Chondrocyte (in vitro differentiated cells): Measurements from ENCODE around the gene ITGB4. TPM values are rescaled to one million over a fixed set of nuclear protein-coding genes. Genes with fewer than 3 reads are reported as not detected.
A peak's percentile ranks its signal among the peaks of the same experiment; 100 is the strongest.

Experiments used
- DNase-seq: peaks from one replicate; pipeline ENCODE4 v3.0.0; 2021; ENCODE audit warnings: mixed read lengths, low spot score
- H3K27ac Mint-ChIP-seq: one replicate; pipeline ENCODE4 v1.8.0; 2021; ENCODE audit warnings: mild to moderate bottlenecking, moderate library complexity, mixed read lengths; ENCODE audit not compliant: unreplicated experiment
- H3K27me3 Mint-ChIP-seq: 2 replicates; pipeline ENCODE4 v1.8.0; 2021; ENCODE audit warnings: low read depth, mixed read lengths
- H3K36me3 Mint-ChIP-seq: 2 replicates; pipeline ENCODE4 v1.8.0; 2021; ENCODE audit warnings: low read depth, mixed read lengths
- H3K4me1 Mint-ChIP-seq: 2 replicates; pipeline ENCODE4 v1.8.0; 2021; ENCODE audit warnings: low read depth, mild to moderate bottlenecking, mixed read lengths
- H3K4me3 Mint-ChIP-seq: one replicate; pipeline ENCODE4 v1.8.0; 2021; ENCODE audit warnings: mild to moderate bottlenecking, moderate library complexity, mixed read lengths; ENCODE audit not compliant: unreplicated experiment
- H3K9me3 Mint-ChIP-seq: 2 replicates; pipeline ENCODE4 v1.8.0; 2021; ENCODE audit warnings: low read depth, mixed read lengths
- CTCF ChIP-seq: fragments of 200-600 bp; sonication (generic); IDR thresholded peaks from 2 replicates; pipeline ENCODE4 v1.5.0; 2021; ENCODE audit warnings: antibody characterized with exemption, mild to moderate bottlenecking, moderate library complexity
- total RNA-seq: library from RNA; stranded (reverse); gene quantifications from 3 replicates; pipeline ENCODE4 v1.2.1, GENCODE V29; 2021

ITGB4 gene
- total RNA-seq, 1 donor from 2014 or later: 5.6 TPM

DNA sequence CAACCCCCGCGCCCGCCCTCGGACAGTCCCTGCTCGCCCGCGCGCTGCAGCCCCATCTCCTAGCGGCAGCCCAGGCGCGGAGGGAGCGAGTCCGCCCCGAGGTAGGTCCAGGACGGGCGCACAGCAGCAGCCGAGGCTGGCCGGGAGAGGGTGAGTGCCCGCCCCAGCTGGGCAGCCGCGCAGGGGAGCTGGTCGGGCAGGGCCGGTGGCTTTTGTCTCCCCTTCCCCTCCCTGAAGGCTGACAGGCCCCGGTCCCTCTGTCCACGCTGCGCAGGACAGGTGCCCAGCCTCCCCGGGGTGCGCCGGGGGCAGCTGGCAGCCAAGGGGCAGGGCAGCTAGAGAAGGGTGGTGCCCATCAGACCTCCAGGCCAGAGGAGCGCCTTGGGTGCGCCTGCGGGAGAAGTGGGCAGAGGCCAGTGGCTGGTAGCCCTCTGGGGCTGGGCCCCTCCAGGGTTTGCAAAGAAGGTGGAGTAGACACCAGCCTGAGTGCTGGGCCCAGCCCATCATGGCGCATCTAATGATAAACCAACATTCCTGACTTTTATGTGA, 278 bp downstream of the ITGB4 start:
- DNase-seq: no peak

DNA sequence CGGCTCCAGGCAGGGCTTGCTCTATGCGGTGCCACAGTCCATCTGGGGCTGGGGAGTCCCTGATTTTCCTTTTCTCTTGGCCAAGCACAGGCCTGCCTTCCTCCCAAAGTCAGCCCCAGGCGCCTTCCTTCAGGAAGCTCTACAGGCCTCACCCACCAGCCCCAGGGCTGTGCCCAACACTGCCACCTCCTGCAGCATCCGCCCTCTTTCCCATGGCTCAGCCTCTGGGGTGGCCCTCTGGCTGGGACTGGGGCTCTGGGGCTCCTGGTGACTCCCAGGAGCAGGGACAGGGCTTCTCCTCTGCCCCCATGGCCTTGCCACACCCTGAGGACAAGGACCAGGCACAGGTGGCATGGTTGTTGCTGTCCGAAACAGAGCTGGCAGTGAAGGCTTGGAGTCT, 817 bp downstream of the ITGB4 start:
- H3K9me3 Mint-ChIP-seq: no peaks in the 10 kb centered on the region
- H3K4me1 Mint-ChIP-seq: peaks cover 11% of the 10 kb centered on the region
- no peaks in the 10 kb centered on the region for H3K36me3 Mint-ChIP-seq
- H3K27me3 Mint-ChIP-seq: peaks cover 7% of the 10 kb centered on the region
- no peak for DNase-seq
- peak; percentile 16 for TF ChIP-seq CTCF
- no peak overlapping the region for H3K27ac Mint-ChIP-seq
- H3K4me3 Mint-ChIP-seq: peak overlapping the region; percentile 31

More for the DNA sequence above, 278 bp downstream of the ITGB4 start:
- H3K9me3 Mint-ChIP-seq: no peaks in the 10 kb centered on the region
- H3K4me3 Mint-ChIP-seq: peak overlapping the region; percentile 31
- H3K27ac Mint-ChIP-seq: no peak overlapping the region
- TF ChIP-seq CTCF: no peak
- H3K27me3 Mint-ChIP-seq: peaks cover 7% of the 10 kb centered on the region
- peaks cover 11% of the 10 kb centered on the region for H3K4me1 Mint-ChIP-seq
- H3K36me3 Mint-ChIP-seq: no peaks in the 10 kb centered on the region

DNA sequence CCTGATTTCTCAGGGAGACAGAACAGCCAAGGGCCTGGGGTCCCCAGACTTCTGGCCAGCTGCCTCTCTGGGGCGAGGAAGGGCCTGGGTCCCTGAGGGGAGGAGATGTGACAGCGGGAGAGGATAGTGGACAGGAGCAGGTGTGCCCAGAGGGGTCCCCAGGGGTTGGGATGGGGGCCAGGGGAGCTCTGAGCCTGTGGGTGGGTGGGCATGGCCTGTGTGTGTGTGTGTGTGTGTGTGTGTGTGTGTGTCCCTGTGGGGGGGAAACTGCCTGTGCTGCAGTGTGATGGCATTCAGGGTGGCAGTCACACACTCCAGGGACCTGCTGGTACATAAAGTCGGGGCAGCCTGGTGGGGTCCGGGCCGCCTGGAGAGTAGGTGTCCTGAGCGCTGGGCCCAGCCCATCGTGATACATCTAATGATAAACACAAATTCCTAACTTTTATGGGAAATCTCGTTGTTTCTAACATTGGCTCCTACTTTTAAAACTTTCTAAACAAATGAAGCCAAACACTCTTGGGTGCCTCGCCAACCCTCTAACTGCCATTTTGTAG, 1.4 kb downstream of the ITGB4 start:
- DNase-seq: no peak
- Mint-ChIP-seq H3K4me1 (peaks cover 11% of the 10 kb centered on the region), H3K4me3 (no peak overlapping the region), H3K27ac (no peak overlapping the region), H3K36me3 (no peaks in the 10 kb centered on the region), H3K9me3 (no peaks in the 10 kb centered on the region), H3K27me3 (peaks cover 7% of the 10 kb centered on the region)
- no peak for TF ChIP-seq CTCF

GRCh38 chr17:75723171-75723930, 2.1 kb downstream of the ITGB4 start:
- Mint-ChIP-seq H3K36me3 (no peaks in the 10 kb centered on the region), H3K27me3 (peaks cover 7% of the 10 kb centered on the region), H3K4me3 (no peak overlapping the region), H3K27ac (no peak overlapping the region), H3K4me1 (peaks cover 11% of the 10 kb centered on the region), H3K9me3 (no peaks in the 10 kb centered on the region)
- no peak for DNase-seq
- no peak for TF ChIP-seq CTCF

GRCh38 chr17:75724016-75725003, 3.1 kb downstream of the ITGB4 start:
- Mint-ChIP-seq H3K4me3 (no peak overlapping the region), H3K9me3 (no peaks in the 10 kb centered on the region), H3K27me3 (peaks cover 7% of the 10 kb centered on the region), H3K4me1 (peaks cover 11% of the 10 kb centered on the region), H3K36me3 (no peaks in the 10 kb centered on the region), H3K27ac (no peak overlapping the region)
- DNase-seq: no peak
- TF ChIP-seq CTCF: no peak
